Heart left ventricle (tissue), 13 donors: ENCODE results near the gene NACC2.

Experiments used
- CTCF ChIP-seq, 12 donors: fragments of 200-600 bp; sonication (generic) in 4 of 12; IDR thresholded peaks; one replicate each; pipeline versions ENCODE4 v1.5.0 to v1.8.0; 2018 to 2022; ENCODE audit warnings: antibody characterized with exemption in 12 of 12, mild to moderate bottlenecking in 5 of 12
- POLR2A ChIP-seq, 2 donors: fragments of 450-650 bp; IDR thresholded peaks; one replicate each; pipeline ENCODE4 v1.6.1; 2017; ENCODE audit warnings: antibody characterized with exemption in 2 of 2, mild to moderate bottlenecking in 2 of 2, moderate library complexity in 2 of 2
- donor health status: ischemic (EF 13 %, LVEDD 7.1; RV severe dilation, severe dysfunction).
- donor health status: DM: no; HTN: yes; CAD: no.
- donor health status: DM: no; HTN: no; CAD: no.
- donor health status: ischemic (EF 25% LVEDD 6.9; RV normal size, moderate dysfunction).
- donor health status: ischemic (EF 25% LVEDD 5.7; RV mildly dilated, moderate dysfunction).
- donor health status: ischemic (EF 35%, LVEDD 5.7; RV mildly dilated, moderate dysfunction).
- donor health status: nonischemic (EF 11% LVEDD 7.7; RV severe dilation, severe dysfunction).
- donor health status: DM: yes; HTN: yes; CAD: no.
- donor health status: PGD.
- donor health status: ischemic (EF 29% LVEDD 5.4; RV normal size, mild dysfunction).
- donor health status: nonischemic (EF 23%, LVEDD 6.1; RV moderate dilation, normal function).

GRCh38 chr9:136081113-136081825 is 13.8 kb downstream of the NACC2 start:
- no peak for TF ChIP-seq CTCF (IDR thresholded peaks at IDR 0.05)
- no peak for TF ChIP-seq POLR2A (IDR thresholded peaks at IDR 0.05)
